Measurements from ENCODE around the gene RCAN1. TPM values are rescaled to one million over a fixed set of nuclear protein-coding genes. Genes with fewer than 3 reads are reported as not detected.

Gene RCAN1
- total RNA-seq, 2 experiments from 2014 or later, result 6.8 to 8.9 TPM

GRCh38 chr21:34520764-34521508 is 94.0 kb downstream of the RCAN1 start:
- Histone ChIP-seq H2AFZ (ENCODE audit: low read length) (no peak overlapping the region), H3K4me1 (ENCODE audit: insufficient read depth, low read length, poor library complexity, severe bottlenecking) (no peaks in the 10 kb centered on the region), H3K79me2 (ENCODE audit: insufficient read depth, low read depth, low read length) (no peaks in the 10 kb centered on the region), H3K36me3 (ENCODE audit: insufficient read depth, low read length) (no peaks in the 10 kb centered on the region), H3K27ac (ENCODE audit: low read depth, low read length, poor library complexity, severe bottlenecking) (no peak overlapping the region), H3K4me3 (ENCODE audit: low read depth, low read length, poor library complexity, severe bottlenecking) (no peak overlapping the region), H4K20me1 (ENCODE audit: insufficient read depth, low read length) (0 out of 2 replicates have a peak, but pooled peaks cover 3% of the 10 kb centered on the region), H3K9me2 (ENCODE audit: insufficient read depth, low read length) (no peaks in the 10 kb centered on the region), H3K9me3 (ENCODE audit: low read length) (no peaks in the 10 kb centered on the region), H3K4me2 (ENCODE audit: low read length) (no peak overlapping the region)
- intact Hi-C loops (cut with micrococcal nuclease; ENCODE audit: unreplicated experiment), result no loop called here
- no peak for DNase-seq (ENCODE audit: low spot score)
- ChIA-PET CTCF (ENCODE audit: unreplicated experiment) (no interaction called here), POLR2A (no interaction called here)
- no peak for TF ChIP-seq EZH2phosphoT487 (IDR thresholded peaks at IDR 0.05; ENCODE audit: borderline replicate concordance, low read depth, low read length)
- no peak for TF ChIP-seq CTCF (conservative IDR thresholded peaks at IDR 0.05; ENCODE audit: low read length)
- no TSS peak for BruUV-seq (replicated peaks)

- no peaks in the 10 kb centered on the region for H3K36me3 ChIP-seq (ENCODE audit: insufficient read depth, low read length)
- POLR2A ChIA-PET, result no interaction called here
Measured at GRCh38 chr21:34520281-34520680, 94.6 kb downstream of the RCAN1 start.

More at GRCh38 chr21:34520281-34520680, 94.6 kb downstream of the RCAN1 start:
- 0 out of 2 replicates have a peak, but pooled peaks cover 3% of the 10 kb centered on the region for H4K20me1 ChIP-seq (ENCODE audit: insufficient read depth, low read length)
- H3K4me1 ChIP-seq (ENCODE audit: insufficient read depth, low read length, poor library complexity, severe bottlenecking), result no peaks in the 10 kb centered on the region
- no peak overlapping the region for H3K4me3 ChIP-seq (ENCODE audit: low read depth, low read length, poor library complexity, severe bottlenecking)
- no TSS peak for BruUV-seq (replicated peaks)
- H3K9me2 ChIP-seq (ENCODE audit: insufficient read depth, low read length), result no peaks in the 10 kb centered on the region
- no peak overlapping the region for H3K4me2 ChIP-seq (ENCODE audit: low read length)
- H3K79me2 ChIP-seq (ENCODE audit: insufficient read depth, low read depth, low read length), result no peaks in the 10 kb centered on the region
- no peak for DNase-seq (ENCODE audit: low spot score)
- CTCF ChIA-PET (ENCODE audit: unreplicated experiment), result no interaction called here
- H3K27ac ChIP-seq (ENCODE audit: low read depth, low read length, poor library complexity, severe bottlenecking), result no peak overlapping the region
- H3K9me3 ChIP-seq (ENCODE audit: low read length), result no peaks in the 10 kb centered on the region
- no peak overlapping the region for H2AFZ ChIP-seq (ENCODE audit: low read length)
- TF ChIP-seq EZH2phosphoT487 (IDR thresholded peaks at IDR 0.05; ENCODE audit: borderline replicate concordance, low read depth, low read length) (no peak), CTCF (conservative IDR thresholded peaks at IDR 0.05; ENCODE audit: low read length) (no peak)
- intact Hi-C loops (cut with micrococcal nuclease; ENCODE audit: unreplicated experiment), result no loop called here

All from OCI-LY7 (cell line).